HL-60/S4 treated with retinoic acid at 250 ng/mL for 4 days and 3 days (cell line): ENCODE measurements around the gene RIN1.
"Not testable (repeated sequence)": the region's sequence is repeated elsewhere in the genome, so short reads cannot be mapped to it uniquely, and the experiment has no call there.

Experiments
- in situ Hi-C: fragments of 300-500 bp; cut with MboI; formaldehyde crosslinking; loops from 2 replicates; pipeline ENCODE4 v1.7.0; 2022; ENCODE audit warnings: low sequenced_read_pairs

RIN1 gene

DNA sequence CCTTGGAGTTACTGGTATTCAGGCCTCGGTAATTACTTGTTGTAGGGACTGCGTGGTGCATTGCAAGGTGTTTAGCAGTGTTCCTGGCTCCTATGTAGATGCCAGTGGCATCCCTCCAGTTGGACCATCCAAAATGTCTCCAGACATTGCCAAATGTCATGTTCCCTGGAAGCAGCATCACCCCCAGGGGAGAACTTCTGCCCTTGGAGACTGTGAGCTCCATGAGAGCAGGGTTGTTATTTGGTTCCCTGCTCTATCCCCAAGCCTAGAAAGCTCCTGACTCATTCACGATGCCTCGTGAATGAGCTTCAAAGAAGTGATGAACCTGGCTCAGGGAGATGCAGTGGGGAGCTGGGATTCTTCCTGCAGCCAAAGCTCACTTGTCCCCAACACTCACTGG is 14.6 kb downstream of the RIN1 start:
- in situ Hi-C loops, result no loop called here

DNA sequence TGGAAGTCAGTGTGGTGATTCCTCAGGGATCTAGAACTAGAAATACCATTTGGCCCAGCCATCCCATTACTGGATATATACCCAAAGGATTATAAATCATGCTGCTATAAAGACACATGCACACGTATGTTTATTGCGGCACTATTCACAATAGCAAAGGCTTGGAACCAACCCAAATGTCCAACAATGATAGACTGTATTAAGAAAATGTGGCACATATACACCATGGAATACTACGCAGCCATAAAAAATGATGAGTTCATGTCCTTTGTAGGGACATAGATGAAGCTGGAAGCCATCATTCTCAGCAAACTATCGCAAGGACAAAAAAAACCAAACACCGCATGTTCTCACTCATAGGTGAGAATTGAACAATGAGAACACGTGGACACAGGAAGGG is 15.5 kb downstream of the RIN1 start:
- in situ Hi-C loops, result not testable (repeated sequence)

DNA sequence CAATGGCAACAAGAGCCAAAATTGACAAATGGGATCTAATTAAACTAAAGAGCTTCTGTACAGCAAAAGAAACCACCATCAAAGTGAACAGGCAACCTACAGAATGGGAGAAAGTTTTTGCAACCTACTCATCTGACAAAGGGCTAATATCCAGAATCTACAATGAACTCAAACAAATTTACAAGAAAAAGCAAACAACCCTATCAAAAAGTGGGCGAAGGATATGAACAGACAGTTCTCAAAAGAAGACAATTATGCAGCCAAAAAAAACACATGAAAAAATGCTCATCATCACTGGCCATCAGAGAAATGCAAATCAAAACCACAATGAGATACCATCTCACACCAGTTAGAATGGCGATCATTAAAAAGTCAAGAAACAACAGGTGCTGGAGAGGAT is 15.9 kb downstream of the RIN1 start:
- in situ Hi-C loops, result not testable (repeated sequence)

DNA sequence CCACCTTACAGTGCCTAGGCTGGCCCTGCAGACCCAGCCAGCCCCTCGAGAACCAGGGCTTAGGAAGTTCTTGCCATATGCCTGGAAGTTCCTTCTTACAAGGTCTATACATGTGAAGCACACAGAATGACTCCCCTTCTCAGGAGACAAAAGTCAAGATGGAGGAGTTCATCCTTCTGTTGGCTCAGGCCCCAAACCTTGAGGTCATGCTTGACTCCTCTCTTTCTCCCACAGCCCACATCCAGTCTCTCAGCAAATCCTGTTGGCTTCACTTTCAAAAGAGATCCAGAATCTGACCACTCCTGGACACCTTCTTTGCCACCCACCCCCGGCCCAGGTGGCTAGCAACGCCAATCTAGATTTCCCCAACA is 17.6 kb downstream of the RIN1 start:
- in situ Hi-C loops, result no loop called here

DNA sequence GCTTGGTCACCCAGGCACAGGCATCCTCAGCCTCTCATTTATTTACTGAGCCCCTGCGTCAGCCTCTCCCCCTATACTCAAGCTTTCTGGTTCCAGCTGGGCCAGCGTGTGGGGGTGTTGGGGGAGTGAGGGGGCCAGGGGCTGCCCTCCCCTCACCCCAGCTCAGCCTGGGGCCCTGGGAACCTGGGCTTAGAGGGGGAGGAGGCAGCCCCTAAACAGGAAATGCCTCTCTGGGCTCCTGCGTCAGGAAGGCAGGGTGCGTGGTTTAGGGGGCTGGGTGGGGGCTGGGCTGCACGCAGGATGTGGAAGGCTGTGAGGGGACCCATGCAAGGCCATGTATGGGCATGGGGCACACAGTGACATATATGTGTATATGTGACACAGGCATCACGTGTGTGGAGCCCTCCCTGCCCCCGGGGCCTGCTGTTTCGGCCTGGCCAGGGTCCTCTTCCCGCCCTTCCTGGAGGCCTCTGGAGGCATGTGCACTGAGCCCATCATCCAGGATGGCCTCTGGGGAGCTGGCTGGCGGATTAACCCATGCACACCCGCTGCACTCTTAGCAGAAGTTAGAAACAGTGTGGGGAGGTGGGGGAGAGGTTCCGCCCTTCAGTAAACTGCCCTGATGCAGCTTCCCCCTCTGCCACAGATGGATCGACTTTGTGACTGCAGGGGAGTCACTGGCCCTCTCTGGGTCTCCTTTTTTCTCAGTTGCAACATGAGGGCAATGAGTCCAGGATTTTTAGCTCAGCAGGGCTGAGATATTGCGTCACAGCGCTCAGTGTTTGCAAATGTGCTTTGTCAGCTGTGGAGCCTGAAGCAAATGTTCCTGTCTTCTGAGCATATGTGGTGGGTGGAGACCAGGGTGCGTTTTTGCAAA is 18.3 kb downstream of the RIN1 start:
- in situ Hi-C loops, result no loop called here

DNA sequence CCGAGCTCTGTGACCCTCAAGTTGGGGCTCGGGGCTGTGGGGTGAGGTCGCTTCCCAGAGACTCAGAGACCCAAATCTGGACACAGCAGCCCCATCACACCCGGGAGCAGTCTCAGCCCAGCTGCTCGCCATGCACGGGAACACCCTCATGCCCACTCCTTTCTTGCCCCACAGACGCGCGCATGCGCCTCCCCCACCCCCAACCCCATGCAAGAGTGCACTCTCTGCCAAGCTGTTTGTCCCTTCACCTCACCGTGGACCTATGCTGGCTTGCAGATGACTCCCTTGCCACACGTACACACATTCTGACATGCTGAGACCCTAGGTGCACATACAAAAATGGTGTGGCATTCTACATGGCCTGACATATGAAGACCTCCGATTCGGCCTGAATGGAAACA is 18.9 kb downstream of the RIN1 start:
- in situ Hi-C loops, result no loop called here

DNA sequence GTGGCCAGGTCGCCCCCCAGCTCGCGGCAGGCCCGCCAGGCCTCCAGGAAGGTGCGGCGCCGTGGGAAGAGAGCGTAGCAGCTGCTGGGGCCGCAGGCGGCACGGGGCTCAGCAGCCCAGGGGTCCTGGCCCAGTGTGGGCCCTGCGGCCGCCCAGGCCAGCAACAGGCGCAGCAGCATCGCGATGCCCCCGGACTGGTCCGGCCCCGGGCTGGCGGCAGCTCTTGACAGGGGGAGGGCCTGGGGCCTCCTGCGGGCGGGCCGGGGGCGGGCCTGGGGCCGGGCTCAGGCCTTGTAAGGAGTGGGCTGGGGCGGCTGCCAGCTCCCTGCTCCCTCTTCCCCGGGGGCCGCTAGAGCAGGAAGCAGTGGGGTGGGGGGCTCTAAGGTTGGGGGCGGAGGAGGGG is 19.4 kb downstream of the RIN1 start, which contains the start of gene CD248:
CD248 (minus strand) TSS at position 196 of the 403 bp plus-strand sequence; CDS start at position 179, 17 bp downstream.
- in situ Hi-C loops, result no loop called here

DNA sequence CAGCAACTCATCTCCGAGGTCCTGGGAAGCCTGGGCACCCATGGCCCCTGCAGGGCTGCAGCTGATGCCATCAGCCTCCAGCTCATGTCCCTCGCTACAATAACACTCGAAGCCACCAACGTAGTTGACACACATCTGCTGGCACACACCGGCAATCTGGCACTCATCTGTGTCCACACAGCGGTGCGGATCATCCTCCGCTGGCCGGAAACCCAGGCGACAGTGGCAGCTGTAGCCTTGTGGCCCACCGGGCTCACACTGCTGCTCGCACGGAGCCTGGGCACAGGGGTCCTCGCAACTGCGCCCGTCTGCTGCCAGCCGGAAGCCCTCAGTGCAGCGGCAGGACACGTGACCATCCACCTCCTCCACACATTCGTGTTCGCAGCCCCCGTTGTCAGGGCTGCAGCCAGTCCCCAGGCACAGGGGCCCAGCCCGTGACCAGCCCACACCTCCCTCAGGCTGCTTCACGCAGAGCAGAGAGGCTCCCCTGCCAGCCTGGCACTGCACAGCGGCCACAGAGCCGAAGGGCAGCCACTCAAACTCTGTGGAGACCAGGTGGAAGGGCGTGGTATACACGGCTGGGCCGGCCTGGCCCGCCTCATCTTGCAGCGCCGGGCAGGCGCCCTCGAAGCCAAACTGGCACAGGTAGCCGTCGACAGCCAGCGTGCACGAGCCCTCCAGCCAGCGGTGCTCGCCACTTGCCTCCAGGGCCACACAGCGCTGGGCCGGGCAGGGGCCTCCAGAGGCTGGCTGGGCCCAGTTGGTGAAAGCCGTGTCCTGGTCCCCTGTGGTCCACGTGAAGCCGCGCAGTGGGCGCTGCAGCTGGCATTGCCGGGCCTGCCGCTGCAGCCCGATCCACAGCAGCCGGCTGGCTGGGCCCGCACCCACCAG is 20.1 kb downstream of the RIN1 start:
- in situ Hi-C loops, result no loop called here

DNA sequence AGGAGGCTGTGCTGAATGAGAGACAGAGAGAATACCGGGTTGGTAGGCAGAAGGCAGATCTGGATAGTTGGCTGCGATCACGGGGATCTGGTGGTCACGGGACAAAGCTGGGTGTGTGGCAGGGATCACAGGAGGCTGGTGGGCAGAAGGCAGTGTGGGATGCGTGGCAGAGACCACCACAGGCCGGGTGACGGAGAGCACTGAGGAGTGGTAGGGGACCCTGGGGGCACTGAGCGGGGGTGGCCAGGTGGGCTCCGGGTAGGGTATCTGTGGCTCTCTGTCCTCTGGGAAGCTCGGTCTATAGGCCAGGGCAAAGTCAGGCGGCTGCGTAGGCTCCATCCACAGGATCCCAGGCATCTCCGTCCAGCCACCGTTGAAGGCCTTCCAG is 20.7 kb downstream of the RIN1 start:
- in situ Hi-C loops, result no loop called here

DNA sequence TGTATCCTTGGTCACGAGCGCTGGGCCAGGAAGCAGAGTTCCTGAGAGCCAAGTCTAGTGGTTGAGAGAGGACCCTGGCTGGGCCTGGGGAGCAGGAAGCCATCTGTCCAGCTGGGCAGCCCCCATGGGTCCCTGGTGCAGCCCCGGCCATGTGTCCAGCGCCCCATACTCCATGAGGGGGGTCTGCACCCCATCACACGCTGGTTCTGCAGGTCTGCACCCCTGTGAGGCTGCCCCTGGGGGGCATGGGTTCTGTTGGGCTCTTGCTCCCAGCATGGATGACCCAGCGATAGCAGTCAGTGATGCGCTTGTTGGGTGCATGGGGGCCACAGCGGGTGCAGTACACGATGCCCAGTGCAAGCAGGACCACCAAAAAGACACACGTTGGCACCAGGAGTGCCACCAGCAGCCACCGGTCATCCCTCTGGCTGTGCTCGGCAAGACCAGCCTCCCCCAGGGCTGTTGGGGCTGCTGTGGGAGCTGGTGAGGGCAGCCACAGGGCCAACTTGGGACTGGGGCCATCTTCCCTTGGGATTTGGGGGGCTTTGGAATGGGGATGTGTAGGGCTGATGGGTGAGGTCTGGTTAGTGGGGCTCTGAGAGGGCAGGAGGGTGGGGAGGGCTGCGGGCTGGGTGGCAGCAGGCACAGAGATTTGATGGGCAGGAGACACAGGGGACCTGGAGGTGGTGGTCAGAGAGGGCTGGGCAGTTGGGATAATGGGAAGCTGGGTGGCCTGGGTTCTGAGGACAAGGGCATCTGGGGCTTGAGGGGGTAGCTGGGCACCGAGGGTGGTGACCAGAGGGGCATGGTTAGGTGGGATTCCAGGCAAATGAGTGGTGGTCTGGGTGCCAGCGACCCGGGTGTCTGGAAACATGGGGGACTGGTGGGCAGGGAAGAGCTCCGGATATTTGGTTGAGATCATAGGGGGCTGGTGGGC is 21.4 kb downstream of the RIN1 start:
- in situ Hi-C loops, result no loop called here

DNA sequence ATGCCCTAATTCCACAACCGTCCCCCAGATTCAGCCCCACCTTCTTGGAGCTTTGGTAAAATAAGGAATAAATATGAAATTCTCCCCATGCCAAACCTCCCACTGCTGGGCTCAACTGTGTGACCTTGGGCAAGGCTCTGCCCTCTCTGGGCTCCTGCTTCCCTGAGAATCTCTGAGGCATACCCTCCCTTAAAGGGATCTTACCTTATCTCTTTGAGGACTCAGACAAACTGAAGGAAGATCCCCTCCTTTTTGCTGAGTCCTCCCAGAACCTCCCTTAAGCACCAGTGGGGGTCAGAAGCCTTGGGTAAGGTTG is 22.1 kb downstream of the RIN1 start:
- in situ Hi-C loops, result no loop called here

DNA sequence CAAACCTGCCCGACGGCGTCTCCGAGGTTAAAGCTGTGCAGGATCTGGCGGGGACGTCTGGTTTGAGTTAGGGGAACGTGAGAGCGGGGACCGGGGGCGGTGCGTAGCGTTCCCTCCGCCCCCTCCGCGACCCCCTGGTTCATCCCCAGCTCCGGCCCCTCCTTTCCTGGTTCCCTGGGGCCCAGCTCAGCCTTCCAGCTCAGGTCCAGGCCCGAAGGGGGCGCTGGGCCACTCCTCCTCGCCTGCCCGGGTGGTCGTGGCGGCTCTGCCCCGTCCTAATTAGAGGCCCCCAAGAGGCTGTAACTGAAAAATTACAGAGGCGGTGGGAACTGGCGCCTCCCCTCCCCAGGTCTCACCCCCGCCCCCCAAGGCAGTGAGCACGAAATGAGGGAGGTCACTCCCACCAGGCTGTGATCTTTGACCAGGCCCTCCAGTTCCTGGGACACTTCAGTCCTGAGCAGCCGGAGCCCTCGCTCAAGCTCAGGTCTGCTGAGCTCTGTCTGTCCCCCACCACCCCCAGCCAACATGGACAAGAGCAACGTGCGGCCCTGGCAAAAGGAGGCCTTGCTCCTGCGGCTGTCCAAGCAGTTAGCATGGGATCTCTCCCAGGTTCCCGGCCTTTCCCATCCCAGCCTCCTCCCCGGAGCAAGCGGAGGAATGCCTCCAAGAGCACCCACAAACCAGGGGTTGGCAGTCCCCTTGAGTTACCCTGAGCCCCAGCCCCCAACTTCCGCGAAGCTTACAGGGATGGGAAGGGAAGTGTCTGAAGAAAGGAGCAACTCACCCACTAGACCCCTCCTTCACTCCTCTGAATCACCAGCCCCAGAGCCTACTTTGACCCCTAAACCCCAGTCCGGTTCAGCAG is 22.7 kb downstream of the RIN1 start:
- in situ Hi-C loops, result no loop called here

DNA sequence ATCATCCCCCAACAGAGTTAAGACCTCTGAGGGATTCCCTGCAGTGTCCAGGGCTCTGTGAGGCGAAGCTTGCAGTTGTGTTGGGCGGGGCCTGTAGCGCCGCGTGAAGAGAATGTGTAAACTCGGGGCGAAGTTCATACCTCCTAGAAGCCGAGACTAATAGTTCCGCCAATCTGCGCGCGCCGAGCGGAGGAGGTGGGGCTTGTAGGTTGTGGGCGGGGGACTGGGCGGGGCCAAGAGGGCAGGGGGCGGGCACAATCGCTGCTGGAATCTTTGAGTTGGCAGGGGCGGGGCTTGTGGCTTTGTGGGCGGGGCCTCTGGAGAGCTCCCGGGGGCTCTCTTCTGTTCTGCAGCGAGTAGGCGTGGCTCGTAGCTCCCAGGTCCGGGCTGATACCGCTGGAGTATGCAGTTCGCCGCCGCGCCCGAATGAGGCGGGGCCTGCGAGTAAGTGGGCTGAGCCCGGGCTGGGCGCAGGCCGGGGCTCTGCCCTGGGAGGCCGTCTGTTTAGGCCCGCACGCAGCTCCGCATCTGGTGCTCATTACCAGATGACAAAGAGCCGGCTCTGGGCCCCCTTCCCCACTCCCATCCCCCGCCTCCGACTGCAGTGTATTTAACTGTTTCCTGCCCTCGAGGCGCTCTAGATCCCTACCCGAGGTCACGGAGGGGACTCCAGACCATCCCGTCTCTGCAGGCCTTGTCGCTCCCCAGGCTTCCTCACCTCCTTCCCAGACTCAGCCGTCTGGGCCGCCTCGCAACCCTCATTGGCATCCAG is 23.5 kb downstream of the RIN1 start:
- in situ Hi-C loops, result no loop called here

DNA sequence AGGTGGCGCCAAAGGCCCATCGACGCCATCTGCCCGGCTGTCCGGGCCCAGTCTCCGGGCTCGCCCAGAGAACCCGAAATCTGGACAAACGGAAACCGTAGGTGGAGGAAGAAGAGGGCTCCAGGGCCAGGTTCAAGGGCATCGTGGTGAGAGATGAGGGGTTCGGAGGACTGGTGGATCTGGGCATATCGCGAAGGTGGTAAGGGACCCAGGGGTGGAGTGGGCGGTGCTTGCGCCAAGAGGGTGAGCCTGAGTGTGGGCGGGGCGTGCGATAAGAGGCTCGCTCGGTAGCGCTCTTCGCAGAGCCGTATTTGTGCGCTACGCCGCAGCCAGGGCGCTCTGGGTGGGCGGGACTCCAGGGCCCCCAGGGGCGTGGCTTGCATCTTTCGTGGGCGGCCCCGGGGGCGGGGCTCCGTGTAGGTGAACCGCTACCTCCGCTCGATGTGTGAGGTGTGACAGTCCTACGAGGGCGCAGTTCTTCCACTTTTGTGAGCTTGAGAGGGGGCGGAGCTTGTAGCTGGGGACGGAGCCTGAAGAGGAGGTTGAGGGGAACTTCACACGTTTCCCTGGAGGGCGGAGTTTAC is 24.2 kb downstream of the RIN1 start:
- in situ Hi-C loops, result no loop called here

DNA sequence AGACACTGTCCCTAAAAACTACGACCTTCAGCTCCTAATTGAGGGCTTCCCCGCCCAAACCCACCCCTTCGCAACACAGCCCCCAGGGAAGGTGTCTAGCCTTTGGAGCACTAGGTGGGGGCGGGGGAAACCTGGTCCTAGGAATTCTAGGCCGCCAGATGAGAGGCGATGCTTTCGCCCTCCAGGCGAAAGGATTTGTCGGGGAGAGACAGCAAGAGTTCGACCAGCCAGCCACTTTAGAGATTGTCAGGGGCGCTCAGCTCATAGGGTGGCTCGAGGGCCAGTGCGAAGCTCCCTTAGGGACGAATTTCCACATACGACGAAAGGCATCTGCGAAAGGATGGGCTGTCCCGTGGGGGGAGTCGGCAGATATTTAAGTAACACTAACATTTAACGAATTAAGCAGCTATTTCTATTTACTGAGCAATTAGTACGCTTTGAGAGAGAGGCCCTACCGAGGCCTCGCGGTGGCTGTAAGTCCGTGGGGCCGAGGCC is 24.7 kb downstream of the RIN1 start:
- in situ Hi-C loops, result no loop called here

DNA sequence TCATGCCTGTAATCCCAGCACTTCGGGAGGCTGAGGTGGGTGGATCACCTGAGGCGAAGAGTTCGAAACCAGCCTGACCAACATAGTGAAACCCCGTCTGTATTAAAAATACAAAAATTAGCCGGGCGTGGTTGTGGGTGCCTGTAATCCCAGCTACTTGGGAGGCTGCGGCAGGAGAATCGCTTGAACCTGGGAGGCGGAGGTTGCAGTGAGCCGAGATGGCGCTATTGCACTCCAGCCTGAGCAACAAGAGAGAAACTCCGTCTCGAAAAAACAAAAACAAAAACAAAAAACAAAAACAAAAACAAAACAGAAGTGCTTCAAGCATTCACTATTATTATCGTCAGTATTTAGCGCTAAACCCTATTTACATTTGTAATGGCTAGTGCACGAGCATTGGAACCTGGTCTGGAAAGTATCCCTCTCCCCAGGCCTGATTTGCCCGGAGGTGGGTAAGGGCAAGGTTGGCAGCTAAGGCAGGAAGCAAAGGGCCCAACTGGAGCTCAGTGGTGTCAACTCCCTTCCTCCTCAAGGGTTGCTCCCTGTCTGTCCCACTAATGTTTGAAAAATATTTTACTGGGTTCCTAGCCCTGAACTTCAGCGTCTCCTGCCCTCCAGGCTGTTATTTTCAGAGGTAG is 25.3 kb downstream of the RIN1 start:
- in situ Hi-C loops, result not testable (repeated sequence)

DNA sequence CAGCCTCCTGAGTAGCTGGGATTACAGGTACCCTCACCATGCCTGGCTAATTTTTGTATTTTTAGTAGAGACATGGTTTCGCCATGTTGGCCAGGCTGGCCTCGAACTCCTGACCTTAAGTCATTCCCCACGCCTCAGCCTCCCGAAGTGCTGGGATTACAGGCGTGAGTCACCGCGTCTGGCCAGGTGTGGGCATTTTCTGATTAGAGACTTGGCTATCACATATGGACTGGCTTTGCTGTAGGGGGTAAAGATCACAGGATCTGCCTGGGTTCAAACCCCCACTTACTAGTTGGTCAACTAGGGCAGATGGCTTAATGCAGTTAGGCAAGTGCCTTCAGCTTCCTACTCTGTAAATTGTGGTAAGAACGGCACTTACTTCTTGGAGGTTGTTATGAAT is 25.9 kb downstream of the RIN1 start:
- in situ Hi-C loops, result no loop called here

DNA sequence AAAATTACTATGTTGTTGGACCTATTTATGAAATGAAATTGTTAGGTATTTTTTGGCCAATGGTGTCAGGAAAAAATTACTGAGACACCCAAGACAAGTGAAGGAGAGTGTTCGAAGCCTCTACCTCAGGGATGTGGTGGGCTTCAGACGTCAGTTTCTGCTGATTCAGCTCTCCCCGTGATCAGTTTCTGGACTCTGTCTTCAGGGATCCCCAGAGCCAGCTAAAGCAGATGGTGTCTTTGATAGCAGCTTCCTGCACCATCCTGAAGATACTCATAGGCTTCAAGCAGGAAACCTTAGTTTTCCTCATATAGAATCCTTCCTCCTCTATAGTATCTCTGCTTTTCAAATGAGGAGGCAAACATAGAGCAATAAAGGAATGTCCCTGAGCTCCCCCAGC is 26.8 kb downstream of the RIN1 start:
- in situ Hi-C loops, result no loop called here
